ENCODE results near the gene CATSPERD. TPM values are rescaled to one million over a fixed set of nuclear protein-coding genes. Genes with fewer than 3 reads are reported as not detected.
"Not testable (repeated sequence)": the region's sequence is repeated elsewhere in the genome, so short reads cannot be mapped to it uniquely, and the experiment has no call there.

Gene CATSPERD
- total and polyA plus RNA-seq, 2 of the 4 experiments (the other 2 are of a cell fraction) = not detected

DNA sequence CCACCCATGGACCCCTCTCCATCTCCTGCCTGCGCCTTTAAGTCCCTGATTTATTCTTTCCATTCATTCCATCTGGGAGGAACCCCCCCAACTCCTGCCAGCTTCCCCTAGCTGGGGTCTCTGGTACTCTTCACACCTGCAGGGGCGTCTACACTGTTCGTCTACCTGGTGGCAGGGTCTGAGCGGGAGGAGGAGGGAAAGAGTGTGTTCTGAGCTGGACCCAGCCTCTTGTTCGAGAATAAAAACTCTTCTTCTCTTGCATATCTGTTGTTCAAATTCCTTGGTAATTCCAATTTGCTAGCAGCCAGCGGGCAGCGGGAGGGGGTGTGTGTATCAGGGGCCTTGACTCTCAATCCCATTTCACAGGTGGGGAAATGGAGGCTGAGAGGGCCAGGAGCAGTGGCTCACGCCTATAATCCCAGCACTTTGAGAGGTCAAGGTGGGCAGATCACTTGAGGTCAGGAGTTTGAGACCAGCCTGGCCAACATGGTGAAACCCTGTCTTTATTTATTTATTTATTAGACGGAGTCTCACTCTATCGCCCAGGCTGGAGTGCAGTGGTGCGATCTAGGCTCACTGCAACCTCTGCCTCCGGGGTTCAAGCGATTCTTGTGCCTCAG is 32.1 kb upstream of the CATSPERD start:
- H3K9me3 ChIP-seq (ENCODE audit: control insufficient read depth, insufficient read depth, low read length); H2AK5ac ChIP-seq (ENCODE audit: low read depth, low read length); H2BK15ac ChIP-seq (ENCODE audit: low read depth, low read length); H3K4ac ChIP-seq (ENCODE audit: low read depth, low read length); H4K5ac ChIP-seq (ENCODE audit: low read depth, low read length); H3K4me3 ChIP-seq (ENCODE audit: insufficient read depth, low read depth, low read length); CTCF ChIA-PET; H3K9ac ChIP-seq (ENCODE audit: low read depth, low read length); H2AFZ ChIP-seq (replicated peaks; ENCODE audit: low read length, poor library complexity); DNase-seq; H3K9me1 ChIP-seq (ENCODE audit: insufficient read depth, low read length); POLR2A ChIA-PET (ENCODE audit: unreplicated experiment); H2BK120ac ChIP-seq (ENCODE audit: low read depth, low read length); H3K18ac ChIP-seq (ENCODE audit: low read depth, low read length); H2AK9ac ChIP-seq (replicated peaks; ENCODE audit: low read depth, low read length, poor library complexity); H4K91ac ChIP-seq (ENCODE audit: insufficient read depth, low read depth, low read length); H3K27me3 ChIP-seq (ENCODE audit: control insufficient read depth, insufficient read depth, low read length); intact Hi-C loops (cut with micrococcal nuclease); ATAC-seq (ENCODE audit: low read depth); BruUV-seq (replicated peaks); H3K56ac ChIP-seq (ENCODE audit: extremely low read depth, insufficient read depth, low read length); H4K8ac ChIP-seq (ENCODE audit: low read depth in 2 of 2, low read length in 2 of 2); H3K23ac ChIP-seq (ENCODE audit: low read depth, low read length); H3K27ac ChIP-seq (ENCODE audit: insufficient read depth, low read length); dilution Hi-C loops (cut with HindIII; ENCODE audit: low sequenced_read_pairs, unreplicated experiment); H2BK5ac ChIP-seq (ENCODE audit: low read depth, low read length, poor library complexity, severe bottlenecking); H3K4me2 ChIP-seq (ENCODE audit: low read depth, low read length); H2BK20ac ChIP-seq (ENCODE audit: low read depth, low read length); H3K4me1 ChIP-seq (ENCODE audit: control insufficient read depth, insufficient read depth, low read length); in situ Hi-C loops (cut with MboI; ENCODE audit: low sequenced_read_pairs); H3K14ac ChIP-seq (replicated peaks; ENCODE audit: low read depth, low read length): not testable (repeated sequence)
- peaks cover 33% of the 10 kb centered on the region for H4K20me1 ChIP-seq (ENCODE audit: insufficient read depth, low read length)
- no CpG with 5 or more reads among the region's 13 CpGs for WGBS, 2 experiments (ENCODE audit: extremely low coverage in 2 of 2, insufficient read length in 1 of 2)
- peaks cover 0 to 26% of the 10 kb centered on the region in 2 experiments; a peak in 1 of 4 replicates for H3K79me1 ChIP-seq (ENCODE audit: low read depth in 1 of 2, low read length in 2 of 2)
- H3K36me3 ChIP-seq (ENCODE audit: control insufficient read depth, insufficient read depth, low read length) = peaks cover 22% of the 10 kb centered on the region
